Right ventricle myocardium inferior (tissue), 1 donor: ENCODE results near the gene IL11. TPM values are rescaled to one million over a fixed set of nuclear protein-coding genes. Genes with fewer than 3 reads are reported as not detected.

Experiments used
- ATAC-seq: fragments of 200-7000 bp; cut with Tn5 transposase; one replicate; pipeline ENCODE4 v1.9.1; 2020; ENCODE audit warnings: mild to moderate bottlenecking, moderate library complexity
- DNase-seq: peaks from one replicate; pipeline ENCODE4 v3.0.0; 2021; ENCODE audit errors: missing footprints
- intact Hi-C: fragments of 100-400 bp; cut with DNase I; formaldehyde crosslinking; loops from one replicate; pipeline ENCODE4 v1.11.0; 2022
- total RNA-seq: library from RNA; stranded (reverse); fragmentation: NEBNext Ultra II Directional; extraction: Animal tissue kit (Norgen Biotek cat#: 25700); gene quantifications from one replicate; pipeline ENCODE4 v1.2.1, GENCODE V29; 2021
- donor health status: DM: no; HTN: yes; CAD: no; lungs with severe emphysema.

The IL11 gene
- total RNA-seq, 1 donor from 2014 or later, result not detected

GRCh38 chr19:55315956-55316525, 54.2 kb downstream of the IL11 start:
- ATAC-seq (no peak), DNase-seq (no peak)
- intact Hi-C loops, result no loop called here

- no peak for DNase-seq
- no peak for ATAC-seq
- intact Hi-C loops, result no loop called here
Observed at GRCh38 chr19:55314396-55314795, 55.9 kb downstream of the IL11 start.

Other genes with a start within 250 kb of the IL11 start
- 66.0 TPM for gene TNNT1, start 221.3 kb downstream of the IL11 start, total RNA-seq
- gene TNNI3, start 212.7 kb downstream of the IL11 start, total RNA-seq, result 4,708 TPM
- 0.73 TPM for gene DNAAF3, start 203.8 kb downstream of the IL11 start, total RNA-seq
- gene SYT5, start 190.2 kb downstream of the IL11 start, total RNA-seq, result not detected
- 0.87 TPM for gene PTPRH, start 161.0 kb downstream of the IL11 start, total RNA-seq
- 1.6 TPM for gene TMEM86B, start 141.7 kb downstream of the IL11 start, total RNA-seq
- 39.5 TPM for gene PPP6R1, start 111.4 kb downstream of the IL11 start, total RNA-seq
- 30.2 TPM for gene HSPBP1, start 90.4 kb downstream of the IL11 start, total RNA-seq
- 2.4 TPM for gene BRSK1, start 86.5 kb downstream of the IL11 start, total RNA-seq
- gene TMEM150B, start 45.1 kb downstream of the IL11 start, total RNA-seq, result 1.2 TPM
- gene KMT5C, start 30.6 kb downstream of the IL11 start, total RNA-seq, result 6.2 TPM
- gene COX6B2, start 15.7 kb downstream of the IL11 start, total RNA-seq, result not detected
- gene GARIN5B, start 7.2 kb downstream of the IL11 start, total RNA-seq, result not detected
- gene TMEM190, start 6.4 kb upstream of the IL11 start, total RNA-seq, result not detected
- gene TMEM238, start 13.8 kb upstream of the IL11 start, total RNA-seq, result 0.24 TPM
- gene RPL28, start 15.5 kb upstream of the IL11 start, total RNA-seq, result 664 TPM
- 31.2 TPM for gene UBE2S, start 37.3 kb upstream of the IL11 start, total RNA-seq
- gene SHISA7, start 72.8 kb upstream of the IL11 start, total RNA-seq, result not detected
- 55.2 TPM for gene ISOC2, start 91.2 kb upstream of the IL11 start, total RNA-seq
- gene C19orf85, start 94.3 kb upstream of the IL11 start, total RNA-seq, result not detected
- gene ZNF628, start 106.2 kb upstream of the IL11 start, total RNA-seq, result 5.7 TPM
- gene NAT14, start 114.7 kb upstream of the IL11 start, total RNA-seq, result 5.6 TPM
- 3.4 TPM for gene SSC5D, start 118.0 kb upstream of the IL11 start, total RNA-seq
- gene SBK2, start 166.7 kb upstream of the IL11 start, total RNA-seq, result 12.7 TPM
- gene SBK3, start 175.1 kb upstream of the IL11 start, total RNA-seq, result 17.6 TPM
- 13.1 TPM for gene ZNF579, start 210.4 kb upstream of the IL11 start, total RNA-seq
- gene FIZ1, start 229.1 kb upstream of the IL11 start, total RNA-seq, result 14.8 TPM
- gene ZNF524, start 229.8 kb upstream of the IL11 start, total RNA-seq, result 16.9 TPM
- gene ZNF865, start 235.2 kb upstream of the IL11 start, total RNA-seq, result 16.9 TPM